CD4-positive, CD25-positive, alpha-beta regulatory T cell (primary cell): Measurements from ENCODE around the gene EPHB2. TPM values are rescaled to one million over a fixed set of nuclear protein-coding genes. Genes with fewer than 3 reads are reported as not detected.

ENCODE experiments used
- ATAC-seq, 2 donors: fragments of 150-1000 bp; cut with Tn5 transposase; one replicate each; pipeline ENCODE4 v1.10.0; 2021; ENCODE audit warnings: low read depth in 2 of 2, moderate number of reproducible peaks in 2 of 2, moderate library complexity in 1 of 2
- DNase-seq, 3 donors: peaks; one replicate each; pipeline versions ENCODE4 v3.0.0 to v3.0.0-alpha.2; 2012 to 2022; ENCODE audit warnings: mixed read lengths in 1 of 3
- H3K27ac ChIP-seq: one replicate; pipeline ENCODE4 v1.7.0; 2013; ENCODE audit warnings: mild to moderate bottlenecking, low read length; ENCODE audit not compliant: insufficient read depth, poor library complexity, severe bottlenecking
- H3K27me3 ChIP-seq: one replicate; pipeline ENCODE4 v1.7.0; 2013; ENCODE audit warnings: low read length; ENCODE audit not compliant: control insufficient read depth, insufficient read depth
- H3K36me3 ChIP-seq: one replicate; pipeline ENCODE4 v1.7.0; 2013; ENCODE audit warnings: mild to moderate bottlenecking, low read length, moderate library complexity; ENCODE audit not compliant: control insufficient read depth, insufficient read depth
- H3K4me1 ChIP-seq: 2 replicates; pipeline ENCODE4 v1.7.0; 2013; ENCODE audit warnings: mild to moderate bottlenecking, low read length; ENCODE audit not compliant: insufficient read depth, control insufficient read depth, poor library complexity, severe bottlenecking
- H3K4me3 ChIP-seq: one replicate; pipeline ENCODE4 v1.7.0; 2013; ENCODE audit warnings: low read depth, mild to moderate bottlenecking, low read length, moderate library complexity
- H3K9me3 ChIP-seq, 2 experiments: 1 replicate in 1 of 2; 2 replicates in 1 of 2; pipeline ENCODE4 v1.7.0; 2013; ENCODE audit warnings: low read length in 2 of 2, mild to moderate bottlenecking in 1 of 2, moderate library complexity in 1 of 2; ENCODE audit not compliant: control insufficient read depth in 2 of 2
- H3K27ac Mint-ChIP-seq, 3 donors: one replicate each; pipeline ENCODE4 v1.8.0; 2020 to 2022; ENCODE audit warnings: mild to moderate bottlenecking in 3 of 3, mixed read lengths in 3 of 3, moderate library complexity in 2 of 3
- H3K27me3 Mint-ChIP-seq: one replicate; pipeline ENCODE4 v1.8.0; 2022; ENCODE audit warnings: mild to moderate bottlenecking, mixed read lengths
- H3K36me3 Mint-ChIP-seq: one replicate; pipeline ENCODE4 v1.8.0; 2020; ENCODE audit warnings: mixed read lengths
- H3K4me1 Mint-ChIP-seq, 4 donors: one replicate each; pipeline ENCODE4 v1.8.0; 2020 to 2022; ENCODE audit warnings: mixed read lengths in 4 of 4, mild to moderate bottlenecking in 1 of 4
- H3K4me3 Mint-ChIP-seq, 4 donors: one replicate each; pipeline ENCODE4 v1.8.0; 2020 to 2022; ENCODE audit warnings: mild to moderate bottlenecking in 4 of 4, mixed read lengths in 4 of 4, moderate library complexity in 3 of 4
- H3K9me3 Mint-ChIP-seq, 7 donors: one replicate each; pipeline ENCODE4 v1.8.0; 2020 to 2022; ENCODE audit warnings: mixed read lengths in 7 of 7, mild to moderate bottlenecking in 3 of 7, moderate library complexity in 2 of 7
- polyA plus RNA-seq, 4 donors: library from polyadenylated mRNA; unstranded; fragments of 300-500 nt; fragmentation: Illumina TruSeq; gene quantifications; one replicate each; pipeline ENCODE4 v1.2.3, GENCODE V29; 2021
- total RNA-seq: library from RNA; stranded (reverse); gene quantifications from one replicate; pipeline ENCODE4 v1.2.3, GENCODE V29; 2022

The EPHB2 gene
- total and polyA plus RNA-seq, 5 donors from 2014 or later, result not detected

- H3K4me1 ChIP-seq, result no peaks in the 10 kb centered on the region
- no peaks in the 10 kb centered on the region for H3K9me3 ChIP-seq
- no peak overlapping the region for H3K4me3 ChIP-seq
- no peak overlapping the region for H3K4me3 Mint-ChIP-seq
- no peak for ATAC-seq
- no peak for DNase-seq
- no peak overlapping the region for H3K27ac Mint-ChIP-seq
- no peaks in the 10 kb centered on the region for H3K36me3 ChIP-seq
- H3K4me1 Mint-ChIP-seq, result no peaks in the 10 kb centered on the region
- peaks cover 0 to 2% (median 0%) of the 10 kb centered on the region in 7 donors for H3K9me3 Mint-ChIP-seq
- no peak overlapping the region for H3K27ac ChIP-seq
- H3K27me3 ChIP-seq, result no peaks in the 10 kb centered on the region
- no peaks in the 10 kb centered on the region for H3K36me3 Mint-ChIP-seq
- no peaks in the 10 kb centered on the region for H3K27me3 Mint-ChIP-seq
Measured at GRCh38 chr1:22681556-22682276, 28.9 kb upstream of the EPHB2 start.

- no peaks in the 10 kb centered on the region for H3K4me1 Mint-ChIP-seq
- H3K27ac Mint-ChIP-seq, result peak overlapping the region in 1 of 3 donors; percentile 70
- no peak overlapping the region for H3K4me3 ChIP-seq
- H3K9me3 Mint-ChIP-seq, result peaks cover 0 to 2% (median 0%) of the 10 kb centered on the region in 7 donors
- DNase-seq, result no peak
- no peaks in the 10 kb centered on the region for H3K9me3 ChIP-seq
- no peaks in the 10 kb centered on the region for H3K27me3 Mint-ChIP-seq
- ATAC-seq, result no peak
- no peak overlapping the region for H3K4me3 Mint-ChIP-seq
- H3K4me1 ChIP-seq, result no peaks in the 10 kb centered on the region
- no peaks in the 10 kb centered on the region for H3K27me3 ChIP-seq
- no peak overlapping the region for H3K27ac ChIP-seq
- no peaks in the 10 kb centered on the region for H3K36me3 Mint-ChIP-seq
- no peaks in the 10 kb centered on the region for H3K36me3 ChIP-seq
Measured at GRCh38 chr1:22683547-22683946, 27.1 kb upstream of the EPHB2 start.

GRCh38 chr1:22685591-22686059 is 25.0 kb upstream of the EPHB2 start:
- no peaks in the 10 kb centered on the region for H3K27me3 ChIP-seq
- Mint-ChIP-seq H3K27me3 (no peaks in the 10 kb centered on the region), H3K36me3 (no peaks in the 10 kb centered on the region), H3K4me3 (no peak overlapping the region), H3K9me3 (peaks cover 0 to 2% (median 0%) of the 10 kb centered on the region in 7 donors), H3K27ac (no peak overlapping the region), H3K4me1 (no peaks in the 10 kb centered on the region)
- no peaks in the 10 kb centered on the region for H3K4me1 ChIP-seq
- DNase-seq, result no peak
- H3K27ac ChIP-seq, result no peak overlapping the region
- no peaks in the 10 kb centered on the region for H3K9me3 ChIP-seq
- H3K36me3 ChIP-seq, result no peaks in the 10 kb centered on the region
- no peak overlapping the region for H3K4me3 ChIP-seq
- no peak for ATAC-seq

- H3K9me3 ChIP-seq, result no peaks in the 10 kb centered on the region
- Mint-ChIP-seq H3K4me3 (no peak overlapping the region), H3K4me1 (no peaks in the 10 kb centered on the region), H3K27me3 (no peaks in the 10 kb centered on the region), H3K27ac (no peak overlapping the region), H3K36me3 (no peaks in the 10 kb centered on the region), H3K9me3 (peaks cover 0 to 2% (median 0%) of the 10 kb centered on the region in 7 donors)
- no peaks in the 10 kb centered on the region for H3K27me3 ChIP-seq
- no peak overlapping the region for H3K4me3 ChIP-seq
- no peak for ATAC-seq
- H3K4me1 ChIP-seq, result no peaks in the 10 kb centered on the region
- no peak overlapping the region for H3K27ac ChIP-seq
- no peaks in the 10 kb centered on the region for H3K36me3 ChIP-seq
- DNase-seq, result no peak
Measured at GRCh38 chr1:22687191-22687590, 23.4 kb upstream of the EPHB2 start.

- H3K36me3 Mint-ChIP-seq, result no peaks in the 10 kb centered on the region
- no peak overlapping the region for H3K4me3 Mint-ChIP-seq
- peaks cover 0 to 2% (median 0%) of the 10 kb centered on the region in 7 donors for H3K9me3 Mint-ChIP-seq
- DNase-seq (no peak), ATAC-seq (no peak)
- Histone ChIP-seq H3K4me3 (no peak overlapping the region), H3K4me1 (no peaks in the 10 kb centered on the region), H3K27me3 (no peaks in the 10 kb centered on the region), H3K27ac (no peak overlapping the region), H3K36me3 (no peaks in the 10 kb centered on the region), H3K9me3 (no peaks in the 10 kb centered on the region)
- H3K4me1 Mint-ChIP-seq, result no peaks in the 10 kb centered on the region
- H3K27ac Mint-ChIP-seq, result no peak overlapping the region
- H3K27me3 Mint-ChIP-seq, result no peaks in the 10 kb centered on the region
Measured at GRCh38 chr1:22688466-22688865, 22.2 kb upstream of the EPHB2 start.

- no peaks in the 10 kb centered on the region for H3K27me3 Mint-ChIP-seq
- H3K4me3 Mint-ChIP-seq, result no peak overlapping the region
- H3K27ac ChIP-seq, result no peak overlapping the region
- H3K36me3 Mint-ChIP-seq, result no peaks in the 10 kb centered on the region
- no peak for ATAC-seq
- no peak for DNase-seq
- H3K27me3 ChIP-seq, result no peaks in the 10 kb centered on the region
- H3K4me1 Mint-ChIP-seq, result no peaks in the 10 kb centered on the region
- no peak overlapping the region for H3K4me3 ChIP-seq
- H3K4me1 ChIP-seq, result no peaks in the 10 kb centered on the region
- H3K9me3 ChIP-seq, result no peaks in the 10 kb centered on the region
- peaks cover 0 to 2% (median 0%) of the 10 kb centered on the region in 7 donors for H3K9me3 Mint-ChIP-seq
- no peaks in the 10 kb centered on the region for H3K36me3 ChIP-seq
- no peak overlapping the region for H3K27ac Mint-ChIP-seq
Measured at GRCh38 chr1:22689505-22689904, 21.1 kb upstream of the EPHB2 start.

- Mint-ChIP-seq H3K36me3 (no peaks in the 10 kb centered on the region), H3K27ac (no peak overlapping the region), H3K9me3 (no peaks in the 10 kb centered on the region), H3K4me1 (no peaks in the 10 kb centered on the region), H3K27me3 (no peaks in the 10 kb centered on the region), H3K4me3 (no peak overlapping the region)
- ATAC-seq (no peak), DNase-seq (no peak)
- H3K27me3 ChIP-seq, result no peaks in the 10 kb centered on the region
- no peaks in the 10 kb centered on the region for H3K4me1 ChIP-seq
- no peak overlapping the region for H3K27ac ChIP-seq
- H3K9me3 ChIP-seq, result no peaks in the 10 kb centered on the region
- no peaks in the 10 kb centered on the region for H3K36me3 ChIP-seq
- H3K4me3 ChIP-seq, result no peak overlapping the region
Measured at GRCh38 chr1:22691031-22691753, 19.4 kb upstream of the EPHB2 start.
